ENCODE data around the gene PHTF2.

DNA sequence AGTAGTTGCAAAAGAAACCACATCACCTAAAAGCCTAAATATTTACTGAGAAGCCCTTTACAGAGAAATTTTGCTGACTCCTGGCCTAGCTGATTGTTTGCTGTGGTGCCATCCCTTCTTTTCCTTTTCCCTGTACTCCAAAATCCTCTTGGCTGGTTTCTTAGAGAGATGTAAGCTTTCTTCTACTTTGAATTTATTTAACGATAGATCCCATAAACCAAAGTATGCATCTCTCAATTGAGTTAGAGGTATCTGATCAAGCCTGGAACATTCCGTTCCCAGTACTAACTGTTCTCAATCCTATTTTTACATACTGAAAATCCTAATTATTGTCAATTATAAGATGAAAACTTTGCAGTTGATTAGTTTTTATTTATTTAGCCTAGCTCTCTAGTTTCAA, 6.6 kb upstream of the PHTF2 start:
- TF ChIP-seq, protein P1, sequence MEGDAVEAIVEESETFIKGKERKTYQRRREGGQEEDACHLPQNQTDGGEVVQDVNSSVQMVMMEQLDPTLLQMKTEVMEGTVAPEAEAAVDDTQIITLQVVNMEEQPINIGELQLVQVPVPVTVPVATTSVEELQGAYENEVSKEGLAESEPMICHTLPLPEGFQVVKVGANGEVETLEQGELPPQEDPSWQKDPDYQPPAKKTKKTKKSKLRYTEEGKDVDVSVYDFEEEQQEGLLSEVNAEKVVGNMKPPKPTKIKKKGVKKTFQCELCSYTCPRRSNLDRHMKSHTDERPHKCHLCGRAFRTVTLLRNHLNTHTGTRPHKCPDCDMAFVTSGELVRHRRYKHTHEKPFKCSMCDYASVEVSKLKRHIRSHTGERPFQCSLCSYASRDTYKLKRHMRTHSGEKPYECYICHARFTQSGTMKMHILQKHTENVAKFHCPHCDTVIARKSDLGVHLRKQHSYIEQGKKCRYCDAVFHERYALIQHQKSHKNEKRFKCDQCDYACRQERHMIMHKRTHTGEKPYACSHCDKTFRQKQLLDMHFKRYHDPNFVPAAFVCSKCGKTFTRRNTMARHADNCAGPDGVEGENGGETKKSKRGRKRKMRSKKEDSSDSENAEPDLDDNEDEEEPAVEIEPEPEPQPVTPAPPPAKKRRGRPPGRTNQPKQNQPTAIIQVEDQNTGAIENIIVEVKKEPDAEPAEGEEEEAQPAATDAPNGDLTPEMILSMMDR (IDR thresholded peaks at IDR 0.05): no peak
- no peak for TF ChIP-seq POLR2A (IDR thresholded peaks at IDR 0.05)
